HTR-8/SVneo (cell line): Measurements from ENCODE around the gene TTYH3.
"Not testable (repeated sequence)": the region's sequence is repeated elsewhere in the genome, so short reads cannot be mapped to it uniquely, and the experiment has no call there.

Experiments
- DNase-seq: peaks from one replicate; pipeline ENCODE4 v3.0.0; 2011; ENCODE audit warnings: low spot score, mixed read lengths; ENCODE audit not compliant: insufficient read length
- FAIRE-seq: peaks from 2 replicates; lab custom pipeline; 2011; peaks lifted over from hg19 to GRCh38; lab: Jason Lieb, UNC

TTYH3 gene

GRCh38 chr7:2680256-2680655, 48.5 kb downstream of the TTYH3 start:
- DNase-seq = no peak
- FAIRE-seq = no peak

GRCh38 chr7:2680792-2681490, 49.2 kb downstream of the TTYH3 start:
- FAIRE-seq (no peak), DNase-seq (peak; percentile 77)

- no peak for DNase-seq
- no peak for FAIRE-seq
Measured at GRCh38 chr7:2681929-2682799, 50.4 kb downstream of the TTYH3 start.

GRCh38 chr7:2684501-2684900, 52.7 kb downstream of the TTYH3 start:
- FAIRE-seq = no peak
- no peak for DNase-seq

- FAIRE-seq (peak; percentile 23), DNase-seq (no peak)
Measured at GRCh38 chr7:2686101-2686500, 54.3 kb downstream of the TTYH3 start.

- DNase-seq = no peak
- FAIRE-seq = no peak
Measured at GRCh38 chr7:2687338-2687869, 55.6 kb downstream of the TTYH3 start.

- FAIRE-seq = no peak
- DNase-seq = no peak
Measured at GRCh38 chr7:2687881-2688318, 56.1 kb downstream of the TTYH3 start, which contains the start of gene AMZ1. Gene AMZ1 (plus strand): TSS chr7:2688202. CDS start chr7:2700452, 12,250 bp downstream.

- DNase-seq (no peak), FAIRE-seq (no peak)
Measured at GRCh38 chr7:2688409-2689342, 56.9 kb downstream of the TTYH3 start.

GRCh38 chr7:2689343-2689847, 57.6 kb downstream of the TTYH3 start:
- FAIRE-seq (peak; percentile 77), DNase-seq (no peak)

GRCh38 chr7:2689951-2690705, 58.3 kb downstream of the TTYH3 start:
- no peak for FAIRE-seq
- DNase-seq = peak; percentile 68

GRCh38 chr7:2691011-2691707, 59.4 kb downstream of the TTYH3 start:
- FAIRE-seq (no peak), DNase-seq (no peak)

- DNase-seq, FAIRE-seq: not testable (repeated sequence)
Measured at GRCh38 chr7:2691932-2692439, 60.2 kb downstream of the TTYH3 start.

GRCh38 chr7:2692543-2692942, 60.8 kb downstream of the TTYH3 start:
- no peak for FAIRE-seq
- no peak for DNase-seq

- DNase-seq, FAIRE-seq: not testable (repeated sequence)
Measured at GRCh38 chr7:2693420-2694121, 61.8 kb downstream of the TTYH3 start.

GRCh38 chr7:2694122-2694436, 62.3 kb downstream of the TTYH3 start:
- FAIRE-seq = peak; percentile 88

GRCh38 chr7:2698581-2699288, 66.9 kb downstream of the TTYH3 start:
- DNase-seq (no peak), FAIRE-seq (no peak)

More at GRCh38 chr7:2694122-2694436, 62.3 kb downstream of the TTYH3 start:
- DNase-seq = not testable (repeated sequence)

- DNase-seq (no peak), FAIRE-seq (no peak)
Measured at GRCh38 chr7:2699289-2699620, 67.5 kb downstream of the TTYH3 start.
